ENCODE data around the gene TRNAU1AP. TPM values are rescaled to one million over a fixed set of nuclear protein-coding genes. Genes with fewer than 3 reads are reported as not detected.
A peak's percentile ranks its signal among the peaks of the same experiment; 100 is the strongest.

TRNAU1AP gene
- total and polyA plus RNA-seq, 10 of the 15 experiments (the other 5 are each of a cell fraction or from before 2014, with no cell fraction given) = 24.3 to 67.0 (median 31.8) TPM

DNA sequence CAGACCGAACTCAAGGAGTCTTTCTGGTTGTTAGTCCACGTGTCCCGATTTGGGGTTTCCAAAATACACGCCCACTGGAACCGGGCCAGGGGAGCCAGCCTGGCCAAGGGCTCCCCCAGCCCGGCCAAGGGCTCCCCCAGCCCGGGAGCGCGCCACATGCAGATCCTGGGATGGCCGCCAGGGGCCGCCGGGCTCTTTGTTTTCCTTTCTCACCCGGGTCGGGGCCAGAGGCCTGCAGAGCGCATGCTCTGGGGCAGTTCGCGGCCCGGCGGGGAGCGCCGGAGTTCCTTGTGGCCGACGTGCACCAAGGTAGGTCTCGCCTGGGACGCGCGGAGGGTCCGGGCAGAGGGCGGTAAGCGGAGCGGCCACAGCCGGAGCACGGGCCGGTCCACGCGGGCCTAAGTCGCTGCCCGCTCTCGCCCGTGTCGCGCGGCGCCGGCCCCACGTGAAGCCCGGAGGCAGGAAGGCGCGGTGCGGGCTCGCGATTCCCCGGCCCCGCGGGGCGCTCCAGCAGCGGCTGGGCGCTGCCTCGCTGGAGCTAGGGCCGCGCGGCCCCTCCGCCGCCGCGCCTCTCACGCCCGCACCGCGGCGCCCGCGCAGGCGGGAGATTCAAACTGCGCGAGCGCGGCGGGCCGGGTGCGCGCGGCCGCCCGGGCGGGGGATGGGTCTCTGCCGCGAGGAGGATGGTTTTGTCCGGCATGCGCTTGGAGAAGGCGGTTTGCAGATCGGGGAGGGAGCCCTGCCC, 34.7 kb upstream of the TRNAU1AP start (continued):
- TF ChIP-seq IKZF1 (conservative IDR thresholded peaks at IDR 0.05) (peak; percentile 88), SMARCA5 (IDR thresholded peaks at IDR 0.05) (peak; percentile 87), PML (IDR thresholded peaks at IDR 0.05; ENCODE audit: low read length) (no peak), SMAD1 (IDR thresholded peaks at IDR 0.05; ENCODE audit: low read depth, partially characterized antibody) (no peak), NR2C1 (IDR thresholded peaks at IDR 0.05) (no peak; the same call in 1 of the 2 replicates), TCF7 (IDR thresholded peaks at IDR 0.05; ENCODE audit: borderline replicate concordance) (no peak), IKZF2 (IDR thresholded peaks at IDR 0.05) (no peak; a peak in 1 of 4 replicates), BACH1 (IDR thresholded peaks at IDR 0.05; ENCODE audit: borderline replicate concordance) (peak; percentile 85), RBBP5 (conservative IDR thresholded peaks at IDR 0.05) (no peak), EGR1 (IDR thresholded peaks at IDR 0.05; ENCODE audit: borderline replicate concordance in 1 of 2, low read depth in 2 of 2, low read length in 2 of 2) (0 out of 3 replicates have a peak, but pooled peaks of 1 of the 2 experiments have one; percentile 2), NR2F1 (conservative IDR thresholded peaks at IDR 0.05) (no peak; the same call in 1 of the 2 replicates), BMI1 (IDR thresholded peaks at IDR 0.05; ENCODE audit: borderline replicate concordance) (no peak), NRF1 (conservative IDR thresholded peaks at IDR 0.05; ENCODE audit: low read depth, low read length) (peak; percentile 74), RAD21 (IDR thresholded peaks at IDR 0.05; ENCODE audit: insufficient read depth, low read depth, low read length) (peak; percentile 89), YY1 (IDR thresholded peaks at IDR 0.05; ENCODE audit: low read depth, low read length) (peak; percentile 64), BHLHE40 (IDR thresholded peaks at IDR 0.05; ENCODE audit: borderline replicate concordance in 1 of 2, low read depth in 2 of 2, low read length in 1 of 2) (peak; percentile 29 to 56; a peak in 3 of 4 replicates), POLR2AphosphoS2 (IDR thresholded peaks at IDR 0.05; ENCODE audit: low read depth, low read length) (peak; percentile 54; the same call in 1 of the 2 replicates)
- TF ChIP-seq, protein P1, sequence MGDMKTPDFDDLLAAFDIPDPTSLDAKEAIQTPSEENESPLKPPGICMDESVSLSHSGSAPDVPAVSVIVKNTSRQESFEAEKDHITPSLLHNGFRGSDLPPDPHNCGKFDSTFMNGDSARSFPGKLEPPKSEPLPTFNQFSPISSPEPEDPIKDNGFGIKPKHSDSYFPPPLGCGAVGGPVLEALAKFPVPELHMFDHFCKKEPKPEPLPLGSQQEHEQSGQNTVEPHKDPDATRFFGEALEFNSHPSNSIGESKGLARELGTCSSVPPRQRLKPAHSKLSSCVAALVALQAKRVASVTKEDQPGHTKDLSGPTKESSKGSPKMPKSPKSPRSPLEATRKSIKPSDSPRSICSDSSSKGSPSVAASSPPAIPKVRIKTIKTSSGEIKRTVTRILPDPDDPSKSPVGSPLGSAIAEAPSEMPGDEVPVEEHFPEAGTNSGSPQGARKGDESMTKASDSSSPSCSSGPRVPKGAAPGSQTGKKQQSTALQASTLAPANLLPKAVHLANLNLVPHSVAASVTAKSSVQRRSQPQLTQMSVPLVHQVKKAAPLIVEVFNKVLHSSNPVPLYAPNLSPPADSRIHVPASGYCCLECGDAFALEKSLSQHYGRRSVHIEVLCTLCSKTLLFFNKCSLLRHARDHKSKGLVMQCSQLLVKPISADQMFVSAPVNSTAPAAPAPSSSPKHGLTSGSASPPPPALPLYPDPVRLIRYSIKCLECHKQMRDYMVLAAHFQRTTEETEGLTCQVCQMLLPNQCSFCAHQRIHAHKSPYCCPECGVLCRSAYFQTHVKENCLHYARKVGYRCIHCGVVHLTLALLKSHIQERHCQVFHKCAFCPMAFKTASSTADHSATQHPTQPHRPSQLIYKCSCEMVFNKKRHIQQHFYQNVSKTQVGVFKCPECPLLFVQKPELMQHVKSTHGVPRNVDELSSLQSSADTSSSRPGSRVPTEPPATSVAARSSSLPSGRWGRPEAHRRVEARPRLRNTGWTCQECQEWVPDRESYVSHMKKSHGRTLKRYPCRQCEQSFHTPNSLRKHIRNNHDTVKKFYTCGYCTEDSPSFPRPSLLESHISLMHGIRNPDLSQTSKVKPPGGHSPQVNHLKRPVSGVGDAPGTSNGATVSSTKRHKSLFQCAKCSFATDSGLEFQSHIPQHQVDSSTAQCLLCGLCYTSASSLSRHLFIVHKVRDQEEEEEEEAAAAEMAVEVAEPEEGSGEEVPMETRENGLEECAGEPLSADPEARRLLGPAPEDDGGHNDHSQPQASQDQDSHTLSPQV (IDR thresholded peaks at IDR 0.05) = no peak
- TF ChIP-seq, protein P2, sequence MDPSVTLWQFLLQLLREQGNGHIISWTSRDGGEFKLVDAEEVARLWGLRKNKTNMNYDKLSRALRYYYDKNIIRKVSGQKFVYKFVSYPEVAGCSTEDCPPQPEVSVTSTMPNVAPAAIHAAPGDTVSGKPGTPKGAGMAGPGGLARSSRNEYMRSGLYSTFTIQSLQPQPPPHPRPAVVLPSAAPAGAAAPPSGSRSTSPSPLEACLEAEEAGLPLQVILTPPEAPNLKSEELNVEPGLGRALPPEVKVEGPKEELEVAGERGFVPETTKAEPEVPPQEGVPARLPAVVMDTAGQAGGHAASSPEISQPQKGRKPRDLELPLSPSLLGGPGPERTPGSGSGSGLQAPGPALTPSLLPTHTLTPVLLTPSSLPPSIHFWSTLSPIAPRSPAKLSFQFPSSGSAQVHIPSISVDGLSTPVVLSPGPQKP (IDR thresholded peaks at IDR 0.05; ENCODE audit: low read depth, low read length) = 0 out of 2 replicates have a peak, but pooled peaks have one; percentile 25
- TF ChIP-seq, protein P3, sequence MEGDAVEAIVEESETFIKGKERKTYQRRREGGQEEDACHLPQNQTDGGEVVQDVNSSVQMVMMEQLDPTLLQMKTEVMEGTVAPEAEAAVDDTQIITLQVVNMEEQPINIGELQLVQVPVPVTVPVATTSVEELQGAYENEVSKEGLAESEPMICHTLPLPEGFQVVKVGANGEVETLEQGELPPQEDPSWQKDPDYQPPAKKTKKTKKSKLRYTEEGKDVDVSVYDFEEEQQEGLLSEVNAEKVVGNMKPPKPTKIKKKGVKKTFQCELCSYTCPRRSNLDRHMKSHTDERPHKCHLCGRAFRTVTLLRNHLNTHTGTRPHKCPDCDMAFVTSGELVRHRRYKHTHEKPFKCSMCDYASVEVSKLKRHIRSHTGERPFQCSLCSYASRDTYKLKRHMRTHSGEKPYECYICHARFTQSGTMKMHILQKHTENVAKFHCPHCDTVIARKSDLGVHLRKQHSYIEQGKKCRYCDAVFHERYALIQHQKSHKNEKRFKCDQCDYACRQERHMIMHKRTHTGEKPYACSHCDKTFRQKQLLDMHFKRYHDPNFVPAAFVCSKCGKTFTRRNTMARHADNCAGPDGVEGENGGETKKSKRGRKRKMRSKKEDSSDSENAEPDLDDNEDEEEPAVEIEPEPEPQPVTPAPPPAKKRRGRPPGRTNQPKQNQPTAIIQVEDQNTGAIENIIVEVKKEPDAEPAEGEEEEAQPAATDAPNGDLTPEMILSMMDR (IDR thresholded peaks at IDR 0.05 in 2 of 3, conservative IDR thresholded peaks at IDR 0.05 in 1 of 3; ENCODE audit: control insufficient read depth in 2 of 3, extremely low read depth in 1 of 3, insufficient read depth in 1 of 3, low read depth in 3 of 3, low read length in 3 of 3) = peak; percentile 94 to 99 (median 97); a peak in 5 of 6 replicates

Measured in GM12878 (cell line).